ENCODE measurements around the gene ALKBH2. TPM values are rescaled to one million over a fixed set of nuclear protein-coding genes. Genes with fewer than 3 reads are reported as not detected.

The ALKBH2 gene
- polyA plus RNA-seq, 1 donor from 2014 or later: 44.0 TPM

GRCh38 chr12:109069307-109070271 lies 23.7 kb downstream of the ALKBH2 start:
- Histone ChIP-seq H2AFZ (ENCODE audit: low read depth, low read length) (no peak overlapping the region), H3F3A (ENCODE audit: insufficient read depth, low read length, poor library complexity, severe bottlenecking) (no peaks in the 10 kb centered on the region), H3K36me3 (ENCODE audit: insufficient read depth, low read length) (peaks cover 2% of the 10 kb centered on the region)

More at GRCh38 chr12:109069307-109070271, 23.7 kb downstream of the ALKBH2 start:
- Histone ChIP-seq H3K9me2 (ENCODE audit: insufficient read depth, low read length) (no peaks in the 10 kb centered on the region), H3K4me3 (ENCODE audit: low read length) (no peak overlapping the region), H3K27me3 (ENCODE audit: insufficient read depth, low read depth, low read length) (no peaks in the 10 kb centered on the region), H3K9me3 (ENCODE audit: low read length) (no peaks in the 10 kb centered on the region), H3K9ac (ENCODE audit: low read length) (no peak overlapping the region), H3K27ac (ENCODE audit: low read length) (no peak overlapping the region), H4K20me1 (ENCODE audit: insufficient read depth) (no peaks in the 10 kb centered on the region), H3K4me2 (ENCODE audit: low read length) (no peak overlapping the region), H3K79me2 (replicated peaks; ENCODE audit: insufficient read depth, low read length) (no peaks in the 10 kb centered on the region)
- TF ChIP-seq CTCF (IDR thresholded peaks at IDR 0.05; ENCODE audit: poor library complexity, severe bottlenecking) (no peak), EZH2 (IDR thresholded peaks at IDR 0.05; ENCODE audit: borderline replicate concordance, insufficient read depth, low read length, poor library complexity, severe bottlenecking) (no peak), MXI1 (conservative IDR thresholded peaks at IDR 0.05; ENCODE audit: poor library complexity, severe bottlenecking) (no peak), TAF1 (IDR thresholded peaks at IDR 0.05; ENCODE audit: low read depth) (no peak), EP300 (conservative IDR thresholded peaks at IDR 0.05; ENCODE audit: poor library complexity, severe bottlenecking) (no peak), REST (IDR thresholded peaks at IDR 0.05; ENCODE audit: borderline replicate concordance) (no peak), SMC3 (conservative IDR thresholded peaks at IDR 0.05; ENCODE audit: poor library complexity) (no peak), RAD21 (conservative IDR thresholded peaks at IDR 0.05) (no peak), POLR2AphosphoS5 (IDR thresholded peaks at IDR 0.05) (no peak)

Measured in neural cell (in vitro differentiated cells).